ENCODE measurements around the gene BCL11B. TPM values are rescaled to one million over a fixed set of nuclear protein-coding genes. Genes with fewer than 3 reads are reported as not detected.

Gene BCL11B
- polyA plus RNA-seq, 3 donors: 0.01 TPM; not detected in 2

GRCh38 chr14:99226687-99227086 lies 45.3 kb downstream of the BCL11B start:
- Histone ChIP-seq H3K9ac (ENCODE audit: insufficient read depth, low read length, poor library complexity, severe bottlenecking) (no peak overlapping the region), H4K20me1 (ENCODE audit: insufficient read depth, low read length) (no peaks in the 10 kb centered on the region), H2AFZ (ENCODE audit: insufficient read depth, low read depth, low read length, poor library complexity, severe bottlenecking) (no peak overlapping the region), H3K9me3 (replicated peaks in 1 of 2; ENCODE audit: control insufficient read depth in 1 of 2, insufficient read depth in 1 of 2, low read length in 2 of 2) (no peaks in the 10 kb centered on the region), H3K4me2 (replicated peaks; ENCODE audit: extremely low read depth, low read length, poor library complexity, severe bottlenecking) (no peak overlapping the region), H3K4me1 (ENCODE audit: control insufficient read depth in 1 of 2, insufficient read depth in 2 of 2, low read length in 2 of 2) (no peaks in the 10 kb centered on the region), H3K27ac (ENCODE audit: low read depth in 1 of 2, low read length in 2 of 2) (no peak overlapping the region), H3K4me3 (replicated peaks in 1 of 3; ENCODE audit: low read depth in 2 of 3, low read length in 3 of 3) (no peak overlapping the region), H3K79me2 (ENCODE audit: insufficient read depth, low read length) (no peaks in the 10 kb centered on the region), H3K27me3 (ENCODE audit: control insufficient read depth in 2 of 2, insufficient read depth in 2 of 2, low read length in 2 of 2) (peaks cover 2 to 17% of the 10 kb centered on the region in 2 donors), H3K36me3 (replicated peaks in 1 of 2; ENCODE audit: control insufficient read depth in 1 of 2, insufficient read depth in 2 of 2, low read length in 2 of 2) (no peaks in the 10 kb centered on the region)
- Mint-ChIP-seq H3K9me3 (peaks cover 0 to 2% (median 0%) of the 10 kb centered on the region in 7 donors), H3K27ac (no peak overlapping the region), H3K4me3 (no peak overlapping the region), H3K36me3 (no peaks in the 10 kb centered on the region), H3K4me1 (no peaks in the 10 kb centered on the region), H3K27me3 (ENCODE audit: low read depth in 3 of 3) (peaks cover 15 to 35% (median 26%) of the 10 kb centered on the region in 3 donors)
- no peak for TF ChIP-seq CTCF (IDR thresholded peaks at IDR 0.05)
- no CpG with 5 or more reads among the region's 4 CpGs for WGBS (ENCODE audit: insufficient coverage)
- intact Hi-C loops (cut with micrococcal nuclease): no loop called here
- no peak for DNase-seq

GRCh38 chr14:99225436-99226203 lies 46.4 kb downstream of the BCL11B start:
- Histone ChIP-seq H3K27me3 (ENCODE audit: control insufficient read depth in 2 of 2, insufficient read depth in 2 of 2, low read length in 2 of 2) (peaks cover 0 to 9% of the 10 kb centered on the region in 2 donors), H2AFZ (ENCODE audit: insufficient read depth, low read depth, low read length, poor library complexity, severe bottlenecking) (no peak overlapping the region), H3K9ac (ENCODE audit: insufficient read depth, low read length, poor library complexity, severe bottlenecking) (no peak overlapping the region), H3K36me3 (replicated peaks in 1 of 2; ENCODE audit: control insufficient read depth in 1 of 2, insufficient read depth in 2 of 2, low read length in 2 of 2) (no peaks in the 10 kb centered on the region), H3K4me1 (ENCODE audit: control insufficient read depth in 1 of 2, insufficient read depth in 2 of 2, low read length in 2 of 2) (no peaks in the 10 kb centered on the region), H3K9me3 (replicated peaks in 1 of 2; ENCODE audit: control insufficient read depth in 1 of 2, insufficient read depth in 1 of 2, low read length in 2 of 2) (no peaks in the 10 kb centered on the region), H3K27ac (ENCODE audit: low read depth in 1 of 2, low read length in 2 of 2) (no peak overlapping the region), H3K4me3 (replicated peaks in 1 of 3; ENCODE audit: low read depth in 2 of 3, low read length in 3 of 3) (no peak overlapping the region), H3K4me2 (replicated peaks; ENCODE audit: extremely low read depth, low read length, poor library complexity, severe bottlenecking) (no peak overlapping the region), H3K79me2 (ENCODE audit: insufficient read depth, low read length) (no peaks in the 10 kb centered on the region), H4K20me1 (ENCODE audit: insufficient read depth, low read length) (no peaks in the 10 kb centered on the region)
- Mint-ChIP-seq H3K27ac (no peak overlapping the region), H3K36me3 (no peaks in the 10 kb centered on the region), H3K4me3 (no peak overlapping the region), H3K27me3 (ENCODE audit: low read depth in 3 of 3) (peaks cover 9 to 25% (median 15%) of the 10 kb centered on the region in 3 donors), H3K9me3 (no peaks in the 10 kb centered on the region), H3K4me1 (no peaks in the 10 kb centered on the region)
- DNase-seq: no peak
- no peak for TF ChIP-seq CTCF (IDR thresholded peaks at IDR 0.05)
- intact Hi-C loops (cut with micrococcal nuclease): no loop called here
- WGBS (ENCODE audit: insufficient coverage): 83% methylated on average over 12 of the region's 13 CpGs
